ENCODE results near the gene UCK2. TPM values are rescaled to one million over a fixed set of nuclear protein-coding genes. Genes with fewer than 3 reads are reported as not detected.

The UCK2 gene
- total RNA-seq, 1 donor from 2014 or later, result 62.4 TPM

DNA sequence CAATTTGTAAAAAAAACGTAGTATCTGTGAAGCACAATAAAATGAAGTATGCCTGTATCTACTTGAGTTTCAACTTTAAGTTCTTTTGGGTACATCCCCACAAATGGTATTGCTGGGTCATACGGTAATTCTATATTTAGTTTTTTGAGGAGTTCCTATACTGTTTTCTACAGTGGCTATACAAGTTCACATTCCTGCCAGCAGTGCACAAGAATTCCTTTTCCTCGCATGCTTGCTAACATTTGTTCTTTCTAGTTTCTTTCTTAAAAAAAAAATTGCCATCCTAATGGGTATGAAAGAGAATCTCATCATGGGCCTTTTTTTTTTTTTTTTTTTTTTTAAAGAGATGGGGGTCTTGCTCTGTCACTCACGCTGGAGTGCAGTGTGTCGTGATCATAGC lies 41.9 kb downstream of the UCK2 start:
- TF ChIP-seq, protein P1, sequence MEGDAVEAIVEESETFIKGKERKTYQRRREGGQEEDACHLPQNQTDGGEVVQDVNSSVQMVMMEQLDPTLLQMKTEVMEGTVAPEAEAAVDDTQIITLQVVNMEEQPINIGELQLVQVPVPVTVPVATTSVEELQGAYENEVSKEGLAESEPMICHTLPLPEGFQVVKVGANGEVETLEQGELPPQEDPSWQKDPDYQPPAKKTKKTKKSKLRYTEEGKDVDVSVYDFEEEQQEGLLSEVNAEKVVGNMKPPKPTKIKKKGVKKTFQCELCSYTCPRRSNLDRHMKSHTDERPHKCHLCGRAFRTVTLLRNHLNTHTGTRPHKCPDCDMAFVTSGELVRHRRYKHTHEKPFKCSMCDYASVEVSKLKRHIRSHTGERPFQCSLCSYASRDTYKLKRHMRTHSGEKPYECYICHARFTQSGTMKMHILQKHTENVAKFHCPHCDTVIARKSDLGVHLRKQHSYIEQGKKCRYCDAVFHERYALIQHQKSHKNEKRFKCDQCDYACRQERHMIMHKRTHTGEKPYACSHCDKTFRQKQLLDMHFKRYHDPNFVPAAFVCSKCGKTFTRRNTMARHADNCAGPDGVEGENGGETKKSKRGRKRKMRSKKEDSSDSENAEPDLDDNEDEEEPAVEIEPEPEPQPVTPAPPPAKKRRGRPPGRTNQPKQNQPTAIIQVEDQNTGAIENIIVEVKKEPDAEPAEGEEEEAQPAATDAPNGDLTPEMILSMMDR (conservative IDR thresholded peaks at IDR 0.05; ENCODE audit: low read depth, low read length), result peak; percentile 20
- no peak for DNase-seq (ENCODE audit: low read depth)

DNA sequence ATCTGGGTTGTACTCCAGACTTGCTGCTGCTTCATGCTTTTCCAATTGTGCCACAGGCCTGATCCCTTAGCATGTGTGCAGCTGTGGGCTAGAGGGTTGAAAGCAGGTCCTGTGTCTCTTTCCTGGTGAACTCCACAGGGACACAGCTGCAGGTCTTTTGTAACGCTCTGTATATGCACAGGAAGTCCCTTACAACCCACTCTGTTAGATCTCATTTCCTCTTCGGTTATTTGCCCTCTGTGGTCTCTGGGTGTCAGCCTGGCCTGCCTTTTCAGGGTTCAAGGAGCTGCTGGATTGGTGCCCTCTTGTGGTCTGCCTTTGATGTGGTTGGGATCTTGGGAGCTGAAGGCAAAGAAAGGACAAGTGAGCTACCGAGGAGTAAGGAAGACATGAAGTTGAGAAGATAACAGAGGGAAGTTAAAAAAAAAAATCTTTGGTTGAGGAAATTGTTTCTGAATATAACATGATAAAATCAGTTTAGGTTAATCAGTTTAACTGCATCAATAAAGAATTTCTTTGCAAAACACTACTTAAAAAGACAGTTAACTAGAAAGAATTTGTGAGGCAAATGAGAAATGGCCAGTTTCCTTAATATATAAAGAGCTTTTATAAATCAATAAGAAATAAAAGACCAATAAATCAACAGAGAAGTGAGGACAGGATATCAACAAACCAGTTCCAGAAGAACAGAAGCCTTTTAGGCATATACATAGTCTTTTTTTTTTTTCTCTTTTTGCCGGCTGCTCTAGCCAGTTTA lies 44.1 kb downstream of the UCK2 start:
- peak; percentile 66 for DNase-seq (ENCODE audit: low read depth)
- H3K4me3 ChIP-seq (ENCODE audit: low read depth, low read length), result no peak overlapping the region
- TF ChIP-seq, protein P1 (conservative IDR thresholded peaks at IDR 0.05; ENCODE audit: low read depth, low read length), result peak; percentile 86

More for the DNA sequence above, 41.9 kb downstream of the UCK2 start:
- H3K4me3 ChIP-seq (ENCODE audit: low read depth, low read length), result no peak overlapping the region

DNA sequence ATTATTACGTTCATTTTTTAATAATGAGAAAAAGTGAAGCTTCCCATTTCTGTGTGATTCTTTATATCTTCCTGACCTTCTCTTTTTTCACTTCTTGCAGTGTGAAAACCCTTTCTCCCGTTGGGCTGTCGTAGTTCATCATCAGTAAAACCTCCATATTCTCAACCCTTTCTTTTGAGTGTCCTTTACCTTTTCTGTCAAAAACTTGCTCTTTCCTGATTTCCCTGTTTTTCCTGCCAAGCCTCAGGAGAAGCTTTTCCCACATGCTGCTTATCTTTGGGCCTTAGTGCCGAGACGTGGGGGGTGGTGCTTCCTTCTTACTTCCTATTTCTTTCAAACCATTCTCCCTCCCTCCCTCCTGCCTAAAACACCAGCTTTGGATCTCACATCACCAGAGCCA lies 46.1 kb downstream of the UCK2 start:
- DNase-seq (ENCODE audit: low read depth), result no peak
- H3K4me3 ChIP-seq (ENCODE audit: low read depth, low read length), result no peak overlapping the region
- TF ChIP-seq, protein P1 (conservative IDR thresholded peaks at IDR 0.05; ENCODE audit: low read depth, low read length), result no peak

DNA sequence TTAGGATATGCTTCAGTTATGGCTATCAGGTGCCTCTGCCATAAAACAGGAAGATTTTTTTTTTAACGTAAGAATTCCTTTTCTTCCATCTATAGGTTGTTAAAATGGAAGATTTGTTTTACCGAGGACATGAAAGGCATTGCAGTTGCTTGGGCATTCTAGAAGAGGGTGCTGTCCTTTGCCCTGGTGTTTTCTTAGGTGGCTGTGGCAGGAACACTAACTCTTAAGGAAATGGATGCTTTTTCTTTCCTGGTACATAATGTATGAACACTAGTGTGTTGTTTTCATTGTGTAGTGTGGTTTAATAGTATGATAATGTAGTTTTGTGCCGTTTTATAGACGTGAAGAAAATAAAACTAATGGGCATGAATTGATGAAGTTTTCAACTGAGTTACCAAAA lies 47.2 kb downstream of the UCK2 start:
- TF ChIP-seq, protein P1 (conservative IDR thresholded peaks at IDR 0.05; ENCODE audit: low read depth, low read length), result no peak
- H3K4me3 ChIP-seq (ENCODE audit: low read depth, low read length), result no peak overlapping the region
- no peak for DNase-seq (ENCODE audit: low read depth)

DNA sequence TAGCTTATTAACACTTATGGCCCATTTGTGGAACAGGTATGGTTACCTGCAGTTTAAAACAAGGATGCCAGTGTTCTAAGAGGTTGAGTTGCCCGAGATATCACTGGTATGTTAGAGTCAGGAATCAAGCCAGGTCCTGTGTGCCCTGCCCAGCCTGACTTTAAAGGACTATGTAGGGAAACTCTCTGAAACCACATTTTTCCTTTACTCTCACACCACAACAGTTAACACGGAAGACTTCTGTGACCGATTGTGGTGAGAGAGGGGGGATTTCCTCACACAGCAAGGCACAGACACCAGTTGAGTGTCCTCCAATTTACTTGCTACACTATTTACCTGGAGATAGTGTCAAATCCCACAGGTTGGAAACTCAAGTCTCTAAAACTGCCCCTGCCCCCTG lies 47.8 kb downstream of the UCK2 start:
- DNase-seq (ENCODE audit: low read depth), result no peak
- H3K4me3 ChIP-seq (ENCODE audit: low read depth, low read length), result no peak overlapping the region
- TF ChIP-seq, protein P1 (conservative IDR thresholded peaks at IDR 0.05; ENCODE audit: low read depth, low read length), result no peak

DNA sequence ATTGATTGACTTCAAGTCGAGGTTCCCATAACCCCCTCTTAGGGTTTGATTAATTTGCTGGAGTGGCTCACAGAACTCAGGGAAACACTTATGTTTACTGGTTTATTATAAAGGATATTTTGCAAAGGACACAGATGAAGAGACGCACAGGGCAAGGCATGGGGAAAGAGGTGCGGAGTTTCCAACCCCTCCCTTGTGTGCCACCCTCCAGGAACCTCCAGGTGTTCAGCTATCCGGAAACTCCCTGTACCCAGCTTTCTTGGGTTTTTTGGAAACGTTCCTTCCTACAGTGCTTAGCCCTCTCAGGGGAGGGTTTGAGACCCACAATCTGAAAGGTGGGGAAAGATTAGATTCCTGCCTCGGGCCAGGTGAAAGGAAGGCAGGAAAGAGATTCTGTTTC lies 48.2 kb downstream of the UCK2 start:
- DNase-seq (ENCODE audit: low read depth), result no peak
- TF ChIP-seq, protein P1 (conservative IDR thresholded peaks at IDR 0.05; ENCODE audit: low read depth, low read length), result no peak
- H3K4me3 ChIP-seq (ENCODE audit: low read depth, low read length), result no peak overlapping the region

DNA sequence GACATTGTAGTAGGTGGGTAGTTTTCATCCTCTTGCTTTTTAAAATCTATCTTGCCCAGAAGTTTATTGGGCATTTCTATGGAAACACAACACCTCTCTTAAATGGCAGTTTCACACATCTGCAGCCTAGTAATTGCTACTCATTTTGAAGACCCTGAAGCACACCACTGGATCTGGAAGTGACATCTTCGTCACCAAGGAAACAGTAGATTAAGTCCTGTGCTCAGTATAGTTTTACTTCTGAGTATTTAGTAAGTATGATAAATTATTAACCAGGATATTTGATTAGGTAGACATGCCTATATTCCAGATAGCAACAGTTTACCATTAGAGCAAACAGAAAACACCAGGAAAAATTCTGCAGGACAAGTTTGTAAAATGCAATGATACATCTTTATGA lies 48.7 kb downstream of the UCK2 start:
- H3K4me3 ChIP-seq (ENCODE audit: low read depth, low read length), result no peak overlapping the region
- TF ChIP-seq, protein P1 (conservative IDR thresholded peaks at IDR 0.05; ENCODE audit: low read depth, low read length), result no peak
- DNase-seq (ENCODE audit: low read depth), result no peak
